Measurements from ENCODE around the gene RAD51B.

Gene RAD51B

DNA sequence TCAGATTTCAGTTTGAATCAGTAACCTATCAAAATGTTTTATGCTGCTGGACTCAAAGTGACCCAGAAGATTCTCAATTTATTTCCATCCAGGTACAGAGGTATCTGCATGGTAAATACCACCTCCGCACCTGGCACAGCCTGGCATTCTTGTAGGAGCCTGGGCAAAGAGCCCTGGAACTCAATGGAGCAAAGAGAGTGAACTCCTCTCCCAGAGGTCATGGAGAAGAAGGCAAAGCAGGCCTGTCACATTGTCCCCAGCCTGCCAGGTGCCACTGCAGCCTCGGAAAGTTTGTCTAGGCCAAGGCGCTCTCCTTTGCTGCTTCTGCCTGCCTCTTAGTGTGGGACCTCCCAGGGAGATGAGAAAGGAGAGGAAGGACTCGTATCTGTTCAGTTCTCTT lies 653.5 kb downstream of the RAD51B start:
- no peak for DNase-seq (ENCODE audit: low read depth, low spot score)
- H3K27ac ChIP-seq: peak overlapping the region; percentile 7

DNA sequence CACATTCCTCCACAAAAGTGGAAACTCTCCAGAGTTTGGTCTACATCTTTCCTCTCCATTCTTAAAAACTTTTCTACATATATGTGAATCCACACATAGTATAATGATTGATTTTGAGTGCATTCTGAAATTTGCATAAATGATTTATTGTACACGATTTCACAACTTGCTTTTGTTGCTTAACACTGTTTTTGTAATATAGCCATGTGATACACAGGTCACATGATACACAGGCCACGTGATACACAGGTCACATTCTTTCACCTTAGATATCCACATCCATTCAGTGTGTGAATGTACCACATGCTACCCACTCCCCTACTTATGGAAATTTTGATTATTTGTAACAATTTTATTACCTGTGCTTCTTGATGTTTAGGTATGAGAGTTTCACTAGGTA lies 654.2 kb downstream of the RAD51B start:
- DNase-seq (ENCODE audit: low read depth, low spot score): no peak
- H3K27ac ChIP-seq: no peak overlapping the region

GRCh38 chr14:68474741-68475140 lies 655.2 kb downstream of the RAD51B start:
- no peak for DNase-seq (ENCODE audit: low read depth, low spot score)
- peak overlapping the region; percentile 94 for H3K27ac ChIP-seq

DNA sequence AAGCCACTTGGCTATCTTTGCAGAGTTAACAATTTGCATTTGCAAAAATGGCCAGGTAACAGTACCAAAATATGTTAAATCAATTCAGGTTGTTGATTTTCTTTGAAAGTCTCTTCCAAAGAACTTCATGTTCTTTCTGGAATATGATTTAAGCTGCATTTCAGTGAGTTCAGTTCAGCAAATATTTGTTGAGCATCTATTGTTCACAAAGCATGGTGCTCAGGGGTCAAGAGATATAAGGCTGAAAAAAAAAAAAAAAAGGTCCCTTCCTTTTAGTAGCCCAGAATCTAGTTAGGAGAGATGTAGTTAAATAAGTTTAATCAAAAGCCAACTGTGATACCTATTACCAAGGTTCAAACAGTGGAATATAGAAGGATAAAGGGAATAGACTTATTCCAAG lies 656.2 kb downstream of the RAD51B start:
- no peak for DNase-seq (ENCODE audit: low read depth, low spot score)
- H3K27ac ChIP-seq: peak overlapping the region; percentile 94

- peak; percentile 93 for DNase-seq (ENCODE audit: low read depth, low spot score)
- peak overlapping the region; percentile 94 for H3K27ac ChIP-seq
These were observed 656.9 kb downstream of the RAD51B start for GRCh38 chr14:68476212-68477109.

DNA sequence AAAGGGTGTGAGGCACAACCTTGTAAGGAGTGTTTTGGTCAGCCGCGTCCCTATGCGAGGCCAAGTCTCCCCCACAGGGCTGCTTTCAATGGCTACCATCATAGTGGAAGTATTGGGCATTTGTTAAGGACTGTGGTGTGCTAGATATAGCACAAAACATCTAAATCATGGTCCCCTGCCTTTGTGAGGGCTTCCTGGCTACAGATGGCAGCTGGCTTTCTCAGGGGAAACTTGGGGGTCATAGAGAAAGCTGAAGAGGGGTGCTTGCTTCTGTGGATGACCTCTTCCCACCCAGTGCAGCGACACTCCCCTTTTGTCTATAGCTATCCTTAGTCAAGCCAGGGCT lies 657.5 kb downstream of the RAD51B start:
- H3K27ac ChIP-seq: peak overlapping the region; percentile 94
- no peak for DNase-seq (ENCODE audit: low read depth, low spot score)

- no peak for DNase-seq (ENCODE audit: low read depth, low spot score)
- peak overlapping the region; percentile 94 for H3K27ac ChIP-seq
These were observed 658.0 kb downstream of the RAD51B start for GRCh38 chr14:68477461-68478085.

DNA sequence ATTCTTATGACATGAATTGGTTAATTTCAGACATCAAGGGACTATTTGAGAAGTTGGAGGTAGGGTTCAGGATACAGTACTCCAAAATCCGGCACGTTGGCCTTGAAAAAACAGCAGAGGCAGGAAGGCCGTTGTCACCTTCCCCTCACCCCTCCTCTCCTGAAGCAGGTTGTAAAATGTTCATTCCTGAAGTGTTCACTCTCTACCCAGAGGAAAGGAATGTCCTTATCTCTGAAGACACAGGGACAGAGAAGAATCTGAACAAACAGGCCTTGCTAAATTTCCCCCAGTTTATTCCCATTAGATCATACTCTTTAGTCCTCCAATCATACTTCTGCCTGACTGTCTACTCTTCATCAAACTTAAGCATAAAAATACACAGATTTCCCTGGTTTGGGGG lies 659.7 kb downstream of the RAD51B start:
- no peak for DNase-seq (ENCODE audit: low read depth, low spot score)

DNA sequence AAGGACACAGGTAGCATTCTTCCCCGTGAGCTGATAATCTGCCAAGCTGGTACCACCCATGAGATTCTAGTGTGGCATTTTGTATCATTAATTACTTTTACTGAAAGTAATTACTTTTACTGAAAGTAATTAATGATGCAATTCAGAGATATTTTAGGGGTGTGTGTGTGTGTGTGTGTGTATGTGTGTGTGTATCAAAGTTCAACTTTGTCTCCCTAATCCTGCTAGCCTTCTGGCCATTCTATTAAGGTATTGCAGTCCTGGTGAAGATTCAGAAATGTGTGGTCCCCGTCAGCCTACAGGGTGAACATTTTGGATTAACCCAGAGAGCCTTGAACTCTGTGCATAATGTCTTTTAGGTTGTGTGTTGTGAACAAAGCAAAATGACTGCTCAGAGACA lies 662.4 kb downstream of the RAD51B start:
- no peak for DNase-seq (ENCODE audit: low read depth, low spot score)
- no peak overlapping the region for H3K27ac ChIP-seq

More for the DNA sequence above, 659.7 kb downstream of the RAD51B start:
- H3K27ac ChIP-seq: peak overlapping the region; percentile 38

GRCh38 chr14:68482772-68483395 lies 663.3 kb downstream of the RAD51B start:
- no peak overlapping the region for H3K27ac ChIP-seq
- no peak for DNase-seq (ENCODE audit: low read depth, low spot score)

DNA sequence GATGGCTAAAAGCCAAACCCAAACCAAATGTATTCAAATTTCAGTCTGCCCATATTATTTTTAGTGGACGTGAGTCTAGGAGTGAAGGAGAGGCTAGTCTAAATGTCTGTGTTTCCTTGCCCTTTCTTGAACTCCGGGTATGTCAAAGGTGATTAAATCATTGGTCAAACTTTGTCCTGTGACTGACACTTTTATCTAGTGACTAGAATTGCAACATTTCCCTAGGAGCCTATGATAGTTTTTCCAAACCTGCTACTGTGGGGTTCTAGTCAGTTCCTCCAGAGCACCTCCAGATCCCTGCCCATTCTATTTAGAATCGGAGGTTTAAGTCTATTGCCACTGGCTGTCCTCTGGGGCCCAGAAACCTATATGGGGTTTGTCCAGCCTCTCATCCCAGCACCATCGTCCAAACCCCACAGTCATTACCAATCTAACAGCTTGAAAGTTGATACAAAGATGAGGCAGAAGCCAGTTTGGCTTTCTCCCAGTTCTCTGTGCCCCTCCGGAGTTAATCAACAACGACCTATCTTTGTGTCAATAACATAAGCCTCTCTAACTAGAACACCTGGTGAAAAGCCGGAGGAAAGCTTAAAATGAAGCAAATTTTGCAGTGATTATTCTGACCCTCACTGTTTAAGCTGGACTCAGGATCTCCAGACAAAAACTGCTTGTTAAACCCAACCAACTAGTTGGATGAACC lies 666.6 kb downstream of the RAD51B start:
- DNase-seq (ENCODE audit: low read depth, low spot score): no peak
- H3K27ac ChIP-seq: no peak overlapping the region

GRCh38 chr14:68486809-68487208 lies 667.2 kb downstream of the RAD51B start:
- DNase-seq (ENCODE audit: low read depth, low spot score): no peak
- no peak overlapping the region for H3K27ac ChIP-seq

DNA sequence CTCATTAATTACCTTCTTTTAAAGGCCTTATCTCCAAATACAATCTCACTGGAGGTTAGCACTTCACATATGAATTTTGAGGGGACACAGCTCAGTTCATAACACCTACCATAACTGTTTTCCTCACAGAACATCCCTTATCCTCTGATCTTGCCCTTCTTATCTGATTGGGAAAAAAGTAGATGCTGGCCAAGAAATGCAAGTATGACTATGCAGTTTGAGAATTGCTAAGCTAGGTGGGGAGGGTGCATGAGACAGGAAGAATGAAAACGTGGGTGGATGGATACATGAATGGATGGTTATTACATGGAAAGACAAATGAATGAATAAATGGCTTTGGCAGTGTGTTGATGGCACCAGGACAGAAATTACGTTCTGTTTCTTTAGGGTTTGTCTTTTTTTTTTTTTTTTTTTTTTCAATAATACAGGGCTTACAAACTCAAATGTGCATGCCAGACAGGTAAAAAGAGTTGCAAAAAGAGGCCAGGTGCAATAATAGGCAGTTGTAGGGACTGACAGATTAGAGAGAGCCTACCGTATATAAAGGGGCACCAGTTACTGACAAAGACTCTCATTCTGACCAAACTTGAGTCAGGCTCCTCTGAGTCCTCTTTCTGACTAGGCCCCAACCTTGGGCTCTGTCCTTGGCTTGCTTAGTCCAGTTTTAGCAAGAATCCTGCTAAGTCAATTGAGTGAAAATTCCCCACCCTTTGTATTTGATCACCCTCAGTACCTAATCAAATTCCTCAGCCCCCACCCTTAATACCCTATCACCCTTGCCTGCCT lies 668.4 kb downstream of the RAD51B start:
- peak overlapping the region; percentile 73 for H3K27ac ChIP-seq
- DNase-seq (ENCODE audit: low read depth, low spot score): no peak

GRCh38 chr14:68491793-68492192 lies 672.2 kb downstream of the RAD51B start:
- DNase-seq (ENCODE audit: low read depth, low spot score): no peak

DNA sequence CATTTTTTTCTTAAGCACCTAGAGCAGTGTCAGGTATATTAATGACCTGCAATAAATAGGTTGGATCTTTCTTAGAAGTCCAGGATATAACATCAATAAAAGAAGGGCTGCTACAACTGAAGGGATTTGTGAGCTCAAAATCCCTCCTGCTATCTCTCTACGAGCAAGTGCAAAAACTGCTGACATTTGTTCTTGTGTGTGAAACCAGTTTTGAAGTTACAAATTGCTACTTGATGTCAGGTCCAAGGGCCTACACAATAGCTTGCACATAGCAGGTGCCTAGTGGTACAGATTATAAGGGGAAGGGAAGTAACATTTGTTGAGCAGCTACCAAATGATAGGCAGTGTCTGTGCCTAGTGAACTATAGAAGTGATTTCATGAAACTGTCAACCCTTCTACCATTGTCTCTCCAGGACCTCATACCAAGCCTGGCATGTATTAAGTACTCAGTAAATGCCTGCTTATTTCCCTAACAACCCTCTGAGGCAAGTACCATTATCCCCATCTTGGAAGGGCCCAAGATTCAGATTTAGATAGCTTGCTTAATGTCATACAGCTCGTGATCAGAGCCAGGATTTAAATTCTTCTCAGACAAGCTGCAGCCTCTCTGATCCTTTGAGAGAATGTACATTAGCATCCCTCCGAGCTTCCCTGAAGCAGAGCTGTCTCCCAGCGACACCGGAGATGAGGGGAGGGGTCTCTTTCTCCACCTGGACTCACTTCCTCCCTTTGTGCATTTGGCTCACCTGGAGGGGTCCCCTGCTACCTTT lies 673.0 kb downstream of the RAD51B start:
- no peak overlapping the region for H3K27ac ChIP-seq
- no peak for DNase-seq (ENCODE audit: low read depth, low spot score)

More at GRCh38 chr14:68491793-68492192, 672.2 kb downstream of the RAD51B start:
- no peak overlapping the region for H3K27ac ChIP-seq

- H3K27ac ChIP-seq: no peak overlapping the region
- DNase-seq (ENCODE audit: low read depth, low spot score): no peak
These were observed 673.8 kb downstream of the RAD51B start for GRCh38 chr14:68493152-68493911.

- DNase-seq (ENCODE audit: low read depth, low spot score): peak; percentile 52
- H3K27ac ChIP-seq: peak overlapping the region; percentile 57
These were observed 675.8 kb downstream of the RAD51B start for GRCh38 chr14:68495101-68496039.

Measured in epithelial cell of prostate (primary cell).